GM21825 (cell line): ENCODE data around the gene PBX1.

Experiments
- ATAC-seq: cut with Tn5 transposase; IDR thresholded peaks from one replicate; pipeline ENCODE4 v1.9.1; 2021; ENCODE audit warnings: mild to moderate bottlenecking, moderate library complexity; ENCODE audit not compliant: unreplicated experiment

PBX1 gene

GRCh38 chr1:164746632-164747031 lies 187.6 kb downstream of the PBX1 start:
- no peak for ATAC-seq

- no peak for ATAC-seq
Observed at GRCh38 chr1:164748253-164748899, 189.4 kb downstream of the PBX1 start.

- ATAC-seq: no peak
Observed at GRCh38 chr1:164753521-164754077, 194.6 kb downstream of the PBX1 start.

- ATAC-seq: no peak
Observed at GRCh38 chr1:164754088-164754600, 195.2 kb downstream of the PBX1 start.

GRCh38 chr1:164755690-164756089 lies 196.7 kb downstream of the PBX1 start:
- ATAC-seq: no peak

- no peak for ATAC-seq
Observed at GRCh38 chr1:164756741-164757140, 197.8 kb downstream of the PBX1 start.

- ATAC-seq: no peak
Observed at GRCh38 chr1:164757625-164758024, 198.6 kb downstream of the PBX1 start.

- ATAC-seq: no peak
Observed at GRCh38 chr1:164759144-164759920, 200.3 kb downstream of the PBX1 start.

- ATAC-seq: no peak
Observed at GRCh38 chr1:164759979-164760469, 201.0 kb downstream of the PBX1 start.

GRCh38 chr1:164760569-164760968 lies 201.6 kb downstream of the PBX1 start:
- no peak for ATAC-seq

GRCh38 chr1:164761009-164761408 lies 202.0 kb downstream of the PBX1 start:
- ATAC-seq: no peak

- no peak for ATAC-seq
Observed at GRCh38 chr1:164763098-164763497, 204.1 kb downstream of the PBX1 start.

GRCh38 chr1:164764333-164764732 lies 205.3 kb downstream of the PBX1 start:
- ATAC-seq: no peak

GRCh38 chr1:164765557-164765956 lies 206.6 kb downstream of the PBX1 start:
- ATAC-seq: no peak

GRCh38 chr1:164765992-164766720 lies 207.2 kb downstream of the PBX1 start:
- ATAC-seq: no peak

- no peak for ATAC-seq
Observed at GRCh38 chr1:164767752-164768402, 208.9 kb downstream of the PBX1 start.

- ATAC-seq: no peak
Observed at GRCh38 chr1:164768619-164769018, 209.6 kb downstream of the PBX1 start.

GRCh38 chr1:164769486-164770130 lies 210.6 kb downstream of the PBX1 start:
- ATAC-seq: no peak

- no peak for ATAC-seq
Observed at GRCh38 chr1:164770131-164770529, 211.1 kb downstream of the PBX1 start.

GRCh38 chr1:164771041-164771618 lies 212.1 kb downstream of the PBX1 start:
- ATAC-seq: no peak
